Adrenal gland (tissue), 12 donors: ENCODE data around the gene FOCAD. TPM values are rescaled to one million over a fixed set of nuclear protein-coding genes. Genes with fewer than 3 reads are reported as not detected.

Source experiments
- DNase-seq, 7 donors: peaks; one replicate each; pipeline ENCODE4 v3.0.0-alpha.2; 2019 to 2020
- H3K27ac ChIP-seq, 5 donors: fragments of 200-600 bp; sonication (generic) in 4 of 5; 1 replicate in 3 of 5; 2 replicates in 2 of 5; pipeline versions ENCODE4 v1.5.1 to v1.8.0; 2016 to 2020; ENCODE audit warnings: mild to moderate bottlenecking in 1 of 5
- H3K27me3 ChIP-seq: fragments of 200-600 bp; 2 replicates; pipeline ENCODE4 v1.8.0; 2021
- H3K36me3 ChIP-seq, 2 donors: fragments of 200-600 bp; replicated peaks in 1 of 2; 1 replicate in 1 of 2; 2 replicates in 1 of 2; pipeline versions ENCODE4 v1.5.1 to v1.8.0; 2018 to 2022
- H3K4me1 ChIP-seq, 2 donors: fragments of 200-600 bp; replicated peaks in 1 of 2; 1 replicate in 1 of 2; 2 replicates in 1 of 2; pipeline versions ENCODE4 v1.5.1 to v1.8.0; 2018 to 2021
- H3K4me3 ChIP-seq, 4 donors: fragments of 200-600 bp; sonication (generic) in 3 of 4; one replicate each; pipeline ENCODE4 v1.5.1; 2016 to 2018
- H3K9me3 ChIP-seq, 3 donors: fragments of 200-600 bp; sonication (generic) in 1 of 3; replicated peaks in 1 of 3; 1 replicate in 2 of 3; 2 replicates in 1 of 3; pipeline versions ENCODE4 v1.5.1 to v1.8.0; 2016 to 2021
- CTCF ChIP-seq, 6 experiments: fragments of 450-650 bp in 4 of 6; fragments of 200-600 bp in 2 of 6; sonication (generic) in 1 of 6; IDR thresholded peaks; 1 replicate in 5 of 6; 2 replicates in 1 of 6; pipeline versions ENCODE4 v1.5.1 to v1.8.0; 2016 to 2021; ENCODE audit warnings: antibody characterized with exemption in 6 of 6, mild to moderate bottlenecking in 2 of 6, moderate library complexity in 1 of 6
- POLR2A ChIP-seq, 2 donors: fragments of 450-650 bp; IDR thresholded peaks; one replicate each; pipeline ENCODE4 v1.6.1; 2017; ENCODE audit warnings: antibody characterized with exemption in 2 of 2, mild to moderate bottlenecking in 2 of 2, moderate library complexity in 1 of 2
- WGBS, 4 donors: extraction: QIAGEN DNeasy Blood & Tissue Kit in 2 of 4; methylation state at CpG; one replicate each; pipeline versions ENCODE4 v1.1.5 to v1.1.7; 2013 to 2017; 5-methylcytosine and 5-hydroxymethylcytosine counted together
- intact Hi-C, 2 donors: fragments of 100-400 bp; cut with DNase I; formaldehyde crosslinking; loops; one replicate each; pipeline versions ENCODE4 v1.14.1 to v1.15.0; 2022 to 2023
- polyA plus RNA-seq, 3 donors: library from polyadenylated mRNA; stranded (reverse); fragments of 200-250 nt in 2 of 3; fragments of 350-450 nt in 1 of 3; fragmentation: Illumina TruSeq in 1 of 3; extraction: RNeasy Lipid Tissue Mini Kit (QIAGEN cat#74804) in 1 of 3; gene quantifications; one replicate each; pipeline ENCODE4 v1.2.3, GENCODE V29; 2013 to 2014
- total RNA-seq, 9 donors: library from RNA; depleted of rRNA in 4 of 9; stranded (reverse); fragments of >200 nt in 4 of 9; fragments of 120-200 nt in 1 of 9; fragmentation: NEBNext Ultra II Directional in 1 of 9; extraction: Animal tissue kit (Norgen Biotek cat#: 25700) in 1 of 9; gene quantifications; one replicate each; pipeline versions ENCODE4 v1.1.0 to v1.2.4, GENCODE V29; 2013 to 2023
- donor health status: healthy with polysubstance abuse.
- donor health status: Bipolar disorder and iron deficiency.
- donor health status: DM: yes; HTN: yes; CAD: no.
- donor health status: DM: no; HTN: no; CAD: no.
- donor health status: DM: no; HTN: no; CAD: no.
- donor health status: DM: yes; HTN: yes; CAD: no.

The FOCAD gene
- total and polyA plus RNA-seq, 12 donors = 20.5 to 134 (median 59.7) TPM

- no peak for DNase-seq
- intact Hi-C loops = no loop called here
- H3K4me1 ChIP-seq = peaks cover 0 to 22% of the 10 kb centered on the region in 2 donors
- H3K27ac ChIP-seq = no peak overlapping the region
- no peaks in the 10 kb centered on the region for H3K36me3 ChIP-seq
- no peak overlapping the region for H3K4me3 ChIP-seq
- no peaks in the 10 kb centered on the region for H3K9me3 ChIP-seq
- WGBS, 4 donors = 83 to 96% (median 90%) methylated on average over 1 of the region's 1 CpG
- H3K27me3 ChIP-seq = no peaks in the 10 kb centered on the region
- no peak for TF ChIP-seq CTCF (IDR thresholded peaks at IDR 0.05)
- TF ChIP-seq POLR2A (IDR thresholded peaks at IDR 0.05) = no peak
These were observed 65.6 kb downstream of the FOCAD start for GRCh38 chr9:20749496-20750198.

GRCh38 chr9:20753761-20754160 lies 69.7 kb downstream of the FOCAD start:
- DNase-seq = no peak
- 70 to 84% (median 75%) methylated on average over 3 of the region's 3 CpGs for WGBS, 4 donors
- TF ChIP-seq CTCF (IDR thresholded peaks at IDR 0.05) = no peak
- no peak for TF ChIP-seq POLR2A (IDR thresholded peaks at IDR 0.05)
- Histone ChIP-seq H3K9me3 (no peaks in the 10 kb centered on the region), H3K27me3 (no peaks in the 10 kb centered on the region), H3K36me3 (no peaks in the 10 kb centered on the region), H3K4me1 (peaks cover 0 to 22% of the 10 kb centered on the region in 2 donors), H3K27ac (no peak overlapping the region), H3K4me3 (no peak overlapping the region)
- intact Hi-C loops = no loop called here

GRCh38 chr9:20754556-20754955 lies 70.5 kb downstream of the FOCAD start:
- TF ChIP-seq CTCF (IDR thresholded peaks at IDR 0.05) (no peak), POLR2A (IDR thresholded peaks at IDR 0.05) (no peak)
- WGBS, 4 donors = 91 to 97% (median 95%) methylated on average over 2 of the region's 2 CpGs
- Histone ChIP-seq H3K4me1 (peaks cover 0 to 21% of the 10 kb centered on the region in 2 donors), H3K36me3 (no peaks in the 10 kb centered on the region), H3K27ac (no peak overlapping the region), H3K4me3 (no peak overlapping the region), H3K27me3 (no peaks in the 10 kb centered on the region), H3K9me3 (no peaks in the 10 kb centered on the region)
- DNase-seq = no peak
- intact Hi-C loops = no loop called here

GRCh38 chr9:20760246-20760891 lies 76.3 kb downstream of the FOCAD start:
- peaks cover 0 to 3% of the 10 kb centered on the region in 2 donors for H3K36me3 ChIP-seq

More at GRCh38 chr9:20760246-20760891, 76.3 kb downstream of the FOCAD start:
- H3K9me3 ChIP-seq = no peaks in the 10 kb centered on the region
- H3K4me1 ChIP-seq = no peaks in the 10 kb centered on the region
- no peak for DNase-seq
- no peak overlapping the region for H3K27ac ChIP-seq
- no peak overlapping the region for H3K4me3 ChIP-seq
- H3K27me3 ChIP-seq = no peaks in the 10 kb centered on the region
- TF ChIP-seq POLR2A (IDR thresholded peaks at IDR 0.05) (no peak), CTCF (IDR thresholded peaks at IDR 0.05) (no peak)
- WGBS, 4 donors = 77 to 85% (median 81%) methylated on average over 3 of the region's 3 CpGs
- intact Hi-C loops = no loop called here
